Epithelial cell of prostate (primary cell): ENCODE results near the gene CLBA1.
"Not testable (repeated sequence)": the region's sequence is repeated elsewhere in the genome, so short reads cannot be mapped to it uniquely, and the experiment has no call there.

ENCODE experiments used
- DNase-seq: peaks from one replicate; pipeline ENCODE4 v3.0.0-alpha.2; 2011; ENCODE audit warnings: low read depth, low spot score
- H3K27ac ChIP-seq: fragments of 450-650 bp; 2 replicates; pipeline ENCODE4 v1.5.1; 2017; ENCODE audit warnings: mild to moderate bottlenecking

The CLBA1 gene

GRCh38 chr14:105034315-105035039 is 48.9 kb downstream of the CLBA1 start:
- no peak for DNase-seq
- H3K27ac ChIP-seq, result peak overlapping the region; percentile 99

GRCh38 chr14:105035616-105036015 is 50.0 kb downstream of the CLBA1 start:
- not testable (repeated sequence) for DNase-seq

GRCh38 chr14:105039458-105040205 is 54.0 kb downstream of the CLBA1 start:
- no peak for DNase-seq
- H3K27ac ChIP-seq, result no peak overlapping the region

More at GRCh38 chr14:105035616-105036015, 50.0 kb downstream of the CLBA1 start:
- H3K27ac ChIP-seq, result not testable (repeated sequence)

GRCh38 chr14:105041841-105042765 is 56.5 kb downstream of the CLBA1 start:
- H3K27ac ChIP-seq, result no peak overlapping the region
- no peak for DNase-seq

DNA sequence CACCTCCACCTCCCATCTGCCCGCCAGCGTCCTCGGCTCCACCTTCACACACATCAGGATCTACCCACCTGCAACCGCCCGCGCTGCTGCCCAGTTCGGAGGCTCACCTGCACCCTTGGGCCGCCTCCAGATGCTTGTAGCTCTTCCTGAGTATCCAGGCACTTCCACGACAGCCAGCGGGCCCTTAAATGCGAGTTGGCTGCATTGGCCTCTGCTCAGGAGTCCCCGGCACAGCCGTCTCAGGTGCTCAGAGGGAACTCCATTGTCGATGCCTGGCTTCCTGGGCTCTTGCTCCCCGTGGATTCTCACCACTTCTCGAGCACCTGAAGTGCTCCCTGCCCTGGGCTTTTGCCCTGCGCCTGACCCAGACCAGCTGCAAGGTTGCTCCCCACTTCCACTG is 57.2 kb downstream of the CLBA1 start:
- no peak for DNase-seq
- H3K27ac ChIP-seq, result no peak overlapping the region

GRCh38 chr14:105043641-105044040 is 58.1 kb downstream of the CLBA1 start:
- no peak overlapping the region for H3K27ac ChIP-seq
- DNase-seq, result no peak
